Measurements from ENCODE around the gene IPO7. TPM values are rescaled to one million over a fixed set of nuclear protein-coding genes. Genes with fewer than 3 reads are reported as not detected.
A peak's percentile ranks its signal among the peaks of the same experiment; 100 is the strongest.
"Not testable (repeated sequence)": the region's sequence is repeated elsewhere in the genome, so short reads cannot be mapped to it uniquely, and the experiment has no call there.

Gene IPO7
- total RNA-seq, 1 experiment from 2014 or later = 226 TPM

DNA sequence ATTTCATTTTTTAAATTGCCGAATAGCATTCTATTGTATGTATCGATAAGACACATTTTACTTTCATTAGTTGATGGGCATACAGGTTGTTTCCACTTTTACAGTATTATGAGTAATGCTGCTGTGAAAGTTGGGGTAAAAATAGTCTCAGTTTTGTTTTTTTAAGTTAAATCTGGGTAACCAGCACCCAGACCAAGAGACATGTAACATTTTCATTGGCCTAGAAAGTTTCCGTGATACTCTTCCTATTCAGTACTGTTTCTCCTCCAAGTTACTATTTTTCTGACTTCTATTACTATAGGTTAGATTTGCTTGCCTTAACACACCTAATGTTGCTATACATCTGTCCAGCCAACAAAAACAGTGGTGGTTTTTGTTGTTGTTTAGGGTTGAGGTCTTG is 12.3 kb downstream of the IPO7 start (continued):
- no peak for TF ChIP-seq ZNF423 (CRISPR knock-in tag; IDR thresholded peaks at IDR 0.05)
- no peak for TF ChIP-seq RELA (CRISPR knock-in tag; IDR thresholded peaks at IDR 0.05; ENCODE audit: borderline replicate concordance)

DNA sequence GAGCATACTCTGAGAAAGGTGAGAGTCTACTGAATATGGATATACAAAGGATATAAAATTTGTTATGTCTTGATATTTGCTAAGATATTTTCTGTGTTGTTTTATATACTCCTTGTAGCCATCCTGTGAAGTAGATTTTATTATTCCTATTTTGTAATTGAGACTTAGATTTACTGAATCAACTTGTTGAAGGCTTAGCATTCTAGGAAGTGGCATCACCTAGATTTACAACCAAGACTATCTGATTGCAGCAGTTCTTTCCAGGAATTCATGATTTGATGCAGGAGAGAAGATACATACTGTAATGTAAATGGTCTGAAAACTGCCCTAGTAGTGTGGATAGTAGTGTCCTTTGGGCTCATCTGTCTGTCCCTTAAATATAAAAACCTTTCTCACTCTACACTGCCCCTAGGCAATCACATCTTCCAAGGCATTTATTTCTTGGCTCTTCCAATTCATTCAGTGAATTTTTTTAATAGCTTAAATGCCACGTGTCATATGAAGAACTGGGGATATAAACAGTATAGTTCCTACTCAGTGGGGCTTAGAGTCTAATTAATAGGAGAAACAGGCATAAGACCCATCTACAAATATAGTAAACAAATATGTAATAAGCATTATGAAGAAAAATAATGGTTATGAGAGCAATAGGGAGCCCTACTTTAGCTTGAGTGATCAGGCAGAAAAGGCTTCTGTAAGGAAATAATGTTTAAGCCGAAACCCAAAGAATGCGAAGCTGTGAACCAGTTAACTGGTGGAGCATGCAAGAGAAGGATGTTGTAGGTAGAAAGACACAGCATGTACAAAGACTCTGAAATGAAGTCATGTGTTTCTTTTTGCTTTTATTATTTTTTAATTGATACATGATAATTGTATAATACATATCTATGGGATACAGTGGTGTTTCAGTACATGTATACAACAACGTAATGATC is 13.6 kb downstream of the IPO7 start:
- no peaks in the 10 kb centered on the region for H3K9me3 Mint-ChIP-seq

DNA sequence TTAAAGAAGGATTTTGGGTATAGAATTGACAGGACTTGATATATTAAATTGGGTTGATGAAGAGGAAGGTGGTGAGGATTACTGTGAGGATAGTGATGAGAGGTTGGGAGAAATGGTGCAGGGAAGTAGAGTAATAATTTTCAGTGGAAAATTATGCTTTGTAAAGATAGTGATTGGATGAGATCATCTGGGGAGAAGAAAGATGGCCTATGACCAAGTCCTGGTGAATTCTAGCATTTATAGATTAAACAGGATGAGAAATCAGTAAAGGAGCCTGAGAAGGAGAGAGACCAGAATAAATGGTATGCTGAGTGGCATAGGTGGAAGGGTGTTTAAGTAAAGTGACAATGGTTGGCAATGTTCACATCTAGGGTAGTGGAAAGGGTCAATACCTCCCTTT is 15.0 kb downstream of the IPO7 start:
- POLR2A ChIA-PET = no interaction called here
- peak overlapping the region; percentile 51 for H3K27ac Mint-ChIP-seq
- H3K4me1 Mint-ChIP-seq = peaks cover 32% of the 10 kb centered on the region

More for the DNA sequence above, 13.6 kb downstream of the IPO7 start:
- Mint-ChIP-seq H3K4me1 (peaks cover 34% of the 10 kb centered on the region), H3K27me3 (ENCODE audit: low read depth) (no peaks in the 10 kb centered on the region), H3K36me3 (peaks cover 15% of the 10 kb centered on the region), H3K4me3 (no peak overlapping the region), H3K27ac (peak overlapping the region; percentile 51)
- TF ChIP-seq ZNF138 (CRISPR knock-in tag; conservative IDR thresholded peaks at IDR 0.05) = no peak
- TF ChIP-seq, protein P1, sequence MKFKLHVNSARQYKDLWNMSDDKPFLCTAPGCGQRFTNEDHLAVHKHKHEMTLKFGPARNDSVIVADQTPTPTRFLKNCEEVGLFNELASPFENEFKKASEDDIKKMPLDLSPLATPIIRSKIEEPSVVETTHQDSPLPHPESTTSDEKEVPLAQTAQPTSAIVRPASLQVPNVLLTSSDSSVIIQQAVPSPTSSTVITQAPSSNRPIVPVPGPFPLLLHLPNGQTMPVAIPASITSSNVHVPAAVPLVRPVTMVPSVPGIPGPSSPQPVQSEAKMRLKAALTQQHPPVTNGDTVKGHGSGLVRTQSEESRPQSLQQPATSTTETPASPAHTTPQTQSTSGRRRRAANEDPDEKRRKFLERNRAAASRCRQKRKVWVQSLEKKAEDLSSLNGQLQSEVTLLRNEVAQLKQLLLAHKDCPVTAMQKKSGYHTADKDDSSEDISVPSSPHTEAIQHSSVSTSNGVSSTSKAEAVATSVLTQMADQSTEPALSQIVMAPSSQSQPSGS (CRISPR knock-in tag; IDR thresholded peaks at IDR 0.05; ENCODE audit: borderline replicate concordance, low read depth) = no peak
- TF ChIP-seq, protein P2, sequence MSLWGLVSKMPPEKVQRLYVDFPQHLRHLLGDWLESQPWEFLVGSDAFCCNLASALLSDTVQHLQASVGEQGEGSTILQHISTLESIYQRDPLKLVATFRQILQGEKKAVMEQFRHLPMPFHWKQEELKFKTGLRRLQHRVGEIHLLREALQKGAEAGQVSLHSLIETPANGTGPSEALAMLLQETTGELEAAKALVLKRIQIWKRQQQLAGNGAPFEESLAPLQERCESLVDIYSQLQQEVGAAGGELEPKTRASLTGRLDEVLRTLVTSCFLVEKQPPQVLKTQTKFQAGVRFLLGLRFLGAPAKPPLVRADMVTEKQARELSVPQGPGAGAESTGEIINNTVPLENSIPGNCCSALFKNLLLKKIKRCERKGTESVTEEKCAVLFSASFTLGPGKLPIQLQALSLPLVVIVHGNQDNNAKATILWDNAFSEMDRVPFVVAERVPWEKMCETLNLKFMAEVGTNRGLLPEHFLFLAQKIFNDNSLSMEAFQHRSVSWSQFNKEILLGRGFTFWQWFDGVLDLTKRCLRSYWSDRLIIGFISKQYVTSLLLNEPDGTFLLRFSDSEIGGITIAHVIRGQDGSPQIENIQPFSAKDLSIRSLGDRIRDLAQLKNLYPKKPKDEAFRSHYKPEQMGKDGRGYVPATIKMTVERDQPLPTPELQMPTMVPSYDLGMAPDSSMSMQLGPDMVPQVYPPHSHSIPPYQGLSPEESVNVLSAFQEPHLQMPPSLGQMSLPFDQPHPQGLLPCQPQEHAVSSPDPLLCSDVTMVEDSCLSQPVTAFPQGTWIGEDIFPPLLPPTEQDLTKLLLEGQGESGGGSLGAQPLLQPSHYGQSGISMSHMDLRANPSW (CRISPR knock-in tag; conservative IDR thresholded peaks at IDR 0.05; ENCODE audit: low read depth) = no peak
- TF ChIP-seq, protein P3, sequence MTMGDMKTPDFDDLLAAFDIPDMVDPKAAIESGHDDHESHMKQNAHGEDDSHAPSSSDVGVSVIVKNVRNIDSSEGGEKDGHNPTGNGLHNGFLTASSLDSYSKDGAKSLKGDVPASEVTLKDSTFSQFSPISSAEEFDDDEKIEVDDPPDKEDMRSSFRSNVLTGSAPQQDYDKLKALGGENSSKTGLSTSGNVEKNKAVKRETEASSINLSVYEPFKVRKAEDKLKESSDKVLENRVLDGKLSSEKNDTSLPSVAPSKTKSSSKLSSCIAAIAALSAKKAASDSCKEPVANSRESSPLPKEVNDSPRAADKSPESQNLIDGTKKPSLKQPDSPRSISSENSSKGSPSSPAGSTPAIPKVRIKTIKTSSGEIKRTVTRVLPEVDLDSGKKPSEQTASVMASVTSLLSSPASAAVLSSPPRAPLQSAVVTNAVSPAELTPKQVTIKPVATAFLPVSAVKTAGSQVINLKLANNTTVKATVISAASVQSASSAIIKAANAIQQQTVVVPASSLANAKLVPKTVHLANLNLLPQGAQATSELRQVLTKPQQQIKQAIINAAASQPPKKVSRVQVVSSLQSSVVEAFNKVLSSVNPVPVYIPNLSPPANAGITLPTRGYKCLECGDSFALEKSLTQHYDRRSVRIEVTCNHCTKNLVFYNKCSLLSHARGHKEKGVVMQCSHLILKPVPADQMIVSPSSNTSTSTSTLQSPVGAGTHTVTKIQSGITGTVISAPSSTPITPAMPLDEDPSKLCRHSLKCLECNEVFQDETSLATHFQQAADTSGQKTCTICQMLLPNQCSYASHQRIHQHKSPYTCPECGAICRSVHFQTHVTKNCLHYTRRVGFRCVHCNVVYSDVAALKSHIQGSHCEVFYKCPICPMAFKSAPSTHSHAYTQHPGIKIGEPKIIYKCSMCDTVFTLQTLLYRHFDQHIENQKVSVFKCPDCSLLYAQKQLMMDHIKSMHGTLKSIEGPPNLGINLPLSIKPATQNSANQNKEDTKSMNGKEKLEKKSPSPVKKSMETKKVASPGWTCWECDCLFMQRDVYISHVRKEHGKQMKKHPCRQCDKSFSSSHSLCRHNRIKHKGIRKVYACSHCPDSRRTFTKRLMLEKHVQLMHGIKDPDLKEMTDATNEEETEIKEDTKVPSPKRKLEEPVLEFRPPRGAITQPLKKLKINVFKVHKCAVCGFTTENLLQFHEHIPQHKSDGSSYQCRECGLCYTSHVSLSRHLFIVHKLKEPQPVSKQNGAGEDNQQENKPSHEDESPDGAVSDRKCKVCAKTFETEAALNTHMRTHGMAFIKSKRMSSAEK (CRISPR knock-in tag; IDR thresholded peaks at IDR 0.05; ENCODE audit: borderline replicate concordance) = no peak
- no peak for TF ChIP-seq NR2C2 (CRISPR knock-in tag; IDR thresholded peaks at IDR 0.05)
- TF ChIP-seq ETV6 (CRISPR knock-in tag; IDR thresholded peaks at IDR 0.05) = no peak
- ATAC-seq (no peak), DNase-seq (ENCODE audit: low spot score) (no peak)
- ChIA-PET POLR2A (interaction anchor here (1.0 kb wide), 1 partner anchor 14 kb away, joined by 3 read pairs; the partner anchor contains the start of gene IPO7), CTCF (no interaction called here)

DNA sequence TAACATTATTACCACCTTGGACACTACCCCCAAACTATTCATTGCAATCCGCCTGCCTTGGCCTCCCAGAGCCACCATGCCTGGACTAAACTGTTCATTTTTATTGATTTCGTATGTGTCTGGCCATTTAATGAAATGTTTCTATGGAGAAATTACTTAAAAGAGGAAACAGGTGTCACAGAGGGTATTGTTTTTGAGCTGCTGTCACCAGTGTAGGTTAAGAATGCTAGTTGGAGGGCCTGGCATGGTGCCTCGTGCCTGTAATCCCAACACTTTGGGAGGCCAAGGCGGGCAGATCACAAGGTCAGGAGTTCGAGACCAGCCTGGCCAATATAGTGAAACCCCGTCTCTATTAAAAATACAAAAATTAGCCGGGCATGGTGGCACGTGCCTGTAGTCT is 17.4 kb downstream of the IPO7 start:
- ChIA-PET POLR2A (interaction anchor here (0.7 kb wide), 1 partner anchor 17 kb away, joined by 5 read pairs; no protein-coding TSS in a partner anchor), CTCF (interaction anchor here (1.7 kb wide), 1 partner anchor 105 kb away, joined by 5 read pairs; no protein-coding TSS in a partner anchor)
- H3K9me3 Mint-ChIP-seq; DNase-seq (ENCODE audit: low spot score); H3K27me3 Mint-ChIP-seq (ENCODE audit: low read depth); ATAC-seq; H3K4me3 Mint-ChIP-seq: not testable (repeated sequence)
- Mint-ChIP-seq H3K36me3 (peaks cover 28% of the 10 kb centered on the region), H3K27ac (peak overlapping the region; percentile 58; the same call in 1 of the 2 replicates), H3K4me1 (peaks cover 20% of the 10 kb centered on the region)

More for the DNA sequence above, 15.0 kb downstream of the IPO7 start:
- Mint-ChIP-seq H3K27me3 (ENCODE audit: low read depth) (no peaks in the 10 kb centered on the region), H3K4me3 (no peak overlapping the region), H3K9me3 (no peaks in the 10 kb centered on the region), H3K36me3 (peaks cover 19% of the 10 kb centered on the region)
- DNase-seq (ENCODE audit: low spot score) (no peak), ATAC-seq (no peak)
- TF ChIP-seq ATF1 (CRISPR knock-in tag; IDR thresholded peaks at IDR 0.05) (no peak), ESRRA (CRISPR knock-in tag; IDR thresholded peaks at IDR 0.05; ENCODE audit: borderline replicate concordance) (no peak), CREB1 (CRISPR knock-in tag; IDR thresholded peaks at IDR 0.05) (no peak), NR1H2 (CRISPR knock-in tag; IDR thresholded peaks at IDR 0.05) (no peak)
- TF ChIP-seq, protein P4, sequence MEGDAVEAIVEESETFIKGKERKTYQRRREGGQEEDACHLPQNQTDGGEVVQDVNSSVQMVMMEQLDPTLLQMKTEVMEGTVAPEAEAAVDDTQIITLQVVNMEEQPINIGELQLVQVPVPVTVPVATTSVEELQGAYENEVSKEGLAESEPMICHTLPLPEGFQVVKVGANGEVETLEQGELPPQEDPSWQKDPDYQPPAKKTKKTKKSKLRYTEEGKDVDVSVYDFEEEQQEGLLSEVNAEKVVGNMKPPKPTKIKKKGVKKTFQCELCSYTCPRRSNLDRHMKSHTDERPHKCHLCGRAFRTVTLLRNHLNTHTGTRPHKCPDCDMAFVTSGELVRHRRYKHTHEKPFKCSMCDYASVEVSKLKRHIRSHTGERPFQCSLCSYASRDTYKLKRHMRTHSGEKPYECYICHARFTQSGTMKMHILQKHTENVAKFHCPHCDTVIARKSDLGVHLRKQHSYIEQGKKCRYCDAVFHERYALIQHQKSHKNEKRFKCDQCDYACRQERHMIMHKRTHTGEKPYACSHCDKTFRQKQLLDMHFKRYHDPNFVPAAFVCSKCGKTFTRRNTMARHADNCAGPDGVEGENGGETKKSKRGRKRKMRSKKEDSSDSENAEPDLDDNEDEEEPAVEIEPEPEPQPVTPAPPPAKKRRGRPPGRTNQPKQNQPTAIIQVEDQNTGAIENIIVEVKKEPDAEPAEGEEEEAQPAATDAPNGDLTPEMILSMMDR (IDR thresholded peaks at IDR 0.05) = no peak
- CTCF ChIA-PET = no interaction called here
